Mesenchymal stem cell (in vitro differentiated cells and primary cell): ENCODE results near the gene GPR55.

ENCODE experiments used
- DNase-seq: peaks from one replicate; pipeline ENCODE4 v3.0.0-alpha.2; 2013
- H2AFZ ChIP-seq: one replicate; pipeline ENCODE4 v1.6.1; 2013; ENCODE audit warnings: low read depth, mild to moderate bottlenecking, control low read depth, inconsistent platforms, low read length, moderate library complexity
- H2AK5ac ChIP-seq: 2 replicates; pipeline ENCODE4 v1.6.1; 2013; ENCODE audit warnings: low read length, moderate library complexity, mild to moderate bottlenecking, inconsistent platforms; ENCODE audit not compliant: severe bottlenecking
- H2BK120ac ChIP-seq: one replicate; pipeline ENCODE4 v1.6.1; 2013; ENCODE audit warnings: low read depth, mild to moderate bottlenecking, inconsistent platforms, low read length, moderate library complexity
- H2BK12ac ChIP-seq, 2 experiments: one replicate each; pipeline ENCODE4 v1.6.1; 2013; ENCODE audit warnings: inconsistent platforms in 2 of 2, low read length in 2 of 2, mild to moderate bottlenecking in 2 of 2, moderate library complexity in 2 of 2, control low read depth in 1 of 2
- H2BK15ac ChIP-seq: one replicate; pipeline ENCODE4 v1.6.1; 2013; ENCODE audit warnings: mild to moderate bottlenecking, low read depth, inconsistent platforms; ENCODE audit not compliant: poor library complexity, severe bottlenecking
- H2BK5ac ChIP-seq: 2 replicates; pipeline ENCODE4 v1.6.1; 2013; ENCODE audit warnings: low read depth, mild to moderate bottlenecking, low read length, control low read depth, inconsistent platforms; ENCODE audit not compliant: poor library complexity, severe bottlenecking
- H3K14ac ChIP-seq, 2 experiments: one replicate each; pipeline ENCODE4 v1.6.1; 2013; ENCODE audit warnings: inconsistent platforms in 2 of 2, low read length in 2 of 2, control low read depth in 1 of 2, mild to moderate bottlenecking in 1 of 2, moderate library complexity in 1 of 2
- H3K18ac ChIP-seq, 2 experiments: one replicate each; pipeline ENCODE4 v1.6.1; 2013; ENCODE audit warnings: inconsistent platforms in 2 of 2, low read length in 2 of 2, control low read depth in 1 of 2, low read depth in 1 of 2, mild to moderate bottlenecking in 1 of 2
- H3K23ac ChIP-seq, 2 experiments: one replicate each; pipeline ENCODE4 v1.6.1; 2013; ENCODE audit warnings: inconsistent platforms in 2 of 2, low read length in 2 of 2, mild to moderate bottlenecking in 2 of 2, moderate library complexity in 2 of 2, control low read depth in 1 of 2
- H3K27ac ChIP-seq: 2 replicates; pipeline ENCODE4 v1.5.1; 2013; ENCODE audit warnings: mild to moderate bottlenecking, moderate library complexity, low read length, control low read depth, inconsistent platforms; ENCODE audit not compliant: poor library complexity, severe bottlenecking
- H3K27me3 ChIP-seq, 2 experiments: 2 replicates each; pipeline versions ENCODE4 v1.6.1 to v1.7.0; 2013; ENCODE audit warnings: low read length in 2 of 2, mild to moderate bottlenecking in 2 of 2, moderate library complexity in 2 of 2, control low read depth in 1 of 2, inconsistent platforms in 1 of 2; ENCODE audit not compliant: control insufficient read depth in 1 of 2, insufficient read depth in 1 of 2
- H3K36me3 ChIP-seq, 2 experiments: 2 replicates each; pipeline versions ENCODE4 v1.6.1 to v1.7.0; 2013; ENCODE audit warnings: low read length in 2 of 2, control low read depth in 1 of 2, inconsistent platforms in 1 of 2, low read depth in 1 of 2, mild to moderate bottlenecking in 1 of 2; ENCODE audit not compliant: insufficient read depth in 2 of 2, control insufficient read depth in 1 of 2
- H3K4ac ChIP-seq, 2 experiments: one replicate each; pipeline ENCODE4 v1.6.1; 2013; ENCODE audit warnings: inconsistent platforms in 2 of 2, low read length in 2 of 2, mild to moderate bottlenecking in 2 of 2, moderate library complexity in 2 of 2, control low read depth in 1 of 2, low read depth in 1 of 2
- H3K4me1 ChIP-seq: 2 replicates; pipeline ENCODE4 v1.6.1; 2013; ENCODE audit warnings: low read depth, low read length, control low read depth; ENCODE audit not compliant: control insufficient read depth, insufficient read depth
- H3K4me2 ChIP-seq: 2 replicates; pipeline ENCODE4 v1.6.1; 2013; ENCODE audit warnings: low read length, mild to moderate bottlenecking, inconsistent platforms; ENCODE audit not compliant: poor library complexity, severe bottlenecking
- H3K4me3 ChIP-seq, 2 experiments: 2 replicates each; pipeline versions ENCODE4 v1.5.1 to v1.7.0; 2013; ENCODE audit warnings: low read length in 2 of 2, mild to moderate bottlenecking in 2 of 2, control low read depth in 1 of 2, low read depth in 1 of 2; ENCODE audit not compliant: insufficient read depth in 1 of 2
- H3K79me1 ChIP-seq: replicated peaks from 2 replicates; pipeline ENCODE4 v1.6.1; 2013; ENCODE audit warnings: mild to moderate bottlenecking, control low read depth, low read length, inconsistent platforms; ENCODE audit not compliant: poor library complexity, severe bottlenecking
- H3K9ac ChIP-seq: 2 replicates; pipeline ENCODE4 v1.7.0; 2013; ENCODE audit warnings: mild to moderate bottlenecking, low read length, moderate library complexity
- H3K9me3 ChIP-seq: 2 replicates; pipeline ENCODE4 v1.7.0; 2013; ENCODE audit warnings: mild to moderate bottlenecking, low read length; ENCODE audit not compliant: control insufficient read depth
- H4K8ac ChIP-seq: one replicate; pipeline ENCODE4 v1.6.1; 2013; ENCODE audit warnings: inconsistent platforms, mild to moderate bottlenecking, low read length, moderate library complexity
- H4K91ac ChIP-seq: one replicate; pipeline ENCODE4 v1.6.1; 2013; ENCODE audit warnings: mild to moderate bottlenecking, low read length, inconsistent platforms
- WGBS: methylation state at CpG from one replicate; pipeline ENCODE4 v1.1.7; 2013; ENCODE audit warnings: mixed read lengths; 5-methylcytosine and 5-hydroxymethylcytosine counted together

Gene GPR55

GRCh38 chr2:230906471-230907230, 18.4 kb downstream of the GPR55 start:
- Histone ChIP-seq H2AK5ac (no peak overlapping the region), H4K8ac (no peak overlapping the region)
- 95% methylated on average over 15 of the region's 15 CpGs for WGBS

GRCh38 chr2:230905448-230906421, 19.3 kb downstream of the GPR55 start:
- Histone ChIP-seq H3K23ac (no peak overlapping the region), H2AFZ (no peak overlapping the region), H4K91ac (no peak overlapping the region), H3K27me3 (peaks cover 13 to 29% of the 10 kb centered on the region in 2 experiments), H3K9me3 (no peaks in the 10 kb centered on the region), H3K18ac (no peak overlapping the region), H2AK5ac (no peak overlapping the region), H3K9ac (no peak overlapping the region), H3K27ac (no peak overlapping the region), H2BK5ac (no peak overlapping the region), H3K4me1 (peaks cover 19% of the 10 kb centered on the region), H2BK12ac (no peak overlapping the region), H3K79me1 (no peaks in the 10 kb centered on the region), H3K4me3 (no peak overlapping the region), H2BK15ac (no peak overlapping the region), H3K4ac (no peak overlapping the region), H2BK120ac (no peak overlapping the region), H3K4me2 (no peak overlapping the region), H3K14ac (no peak overlapping the region), H4K8ac (no peak overlapping the region), H3K36me3 (no peaks in the 10 kb centered on the region)
- peak; percentile 50 for DNase-seq
- 42% methylated on average over 16 of the region's 18 CpGs for WGBS

More at GRCh38 chr2:230906471-230907230, 18.4 kb downstream of the GPR55 start:
- Histone ChIP-seq H2BK5ac (no peak overlapping the region), H3K36me3 (no peaks in the 10 kb centered on the region), H2BK12ac (no peak overlapping the region), H4K91ac (no peak overlapping the region), H3K9ac (no peak overlapping the region), H3K4me2 (no peak overlapping the region), H2BK15ac (peak overlapping the region; percentile 46), H3K79me1 (no peaks in the 10 kb centered on the region), H3K27me3 (peaks cover 4 to 23% of the 10 kb centered on the region in 2 experiments), H2AFZ (no peak overlapping the region), H3K4me1 (peaks cover 19% of the 10 kb centered on the region), H3K4me3 (no peak overlapping the region), H3K4ac (no peak overlapping the region), H3K9me3 (no peaks in the 10 kb centered on the region), H3K27ac (no peak overlapping the region), H3K18ac (no peak overlapping the region), H3K23ac (no peak overlapping the region), H3K14ac (no peak overlapping the region), H2BK120ac (no peak overlapping the region)
- DNase-seq, result no peak

- 82% methylated on average over 15 of the region's 15 CpGs for WGBS
These were observed 20.1 kb downstream of the GPR55 start for GRCh38 chr2:230904856-230905447.

More at GRCh38 chr2:230904856-230905447, 20.1 kb downstream of the GPR55 start:
- H3K4me1 ChIP-seq, result peaks cover 19% of the 10 kb centered on the region
- H3K27me3 ChIP-seq, result peaks cover 21 to 37% of the 10 kb centered on the region in 2 experiments
- H2AK5ac ChIP-seq, result no peak overlapping the region
- no peak overlapping the region for H3K9ac ChIP-seq
- H2BK5ac ChIP-seq, result no peak overlapping the region
- no peak overlapping the region for H2BK15ac ChIP-seq
- H3K36me3 ChIP-seq, result no peaks in the 10 kb centered on the region
- H3K4me2 ChIP-seq, result no peak overlapping the region
- no peaks in the 10 kb centered on the region for H3K79me1 ChIP-seq
- DNase-seq, result no peak
- no peak overlapping the region for H3K23ac ChIP-seq
- H3K18ac ChIP-seq, result no peak overlapping the region
- no peak overlapping the region for H3K4ac ChIP-seq
- H3K4me3 ChIP-seq, result no peak overlapping the region
- no peaks in the 10 kb centered on the region for H3K9me3 ChIP-seq
- no peak overlapping the region for H4K8ac ChIP-seq
- no peak overlapping the region for H3K27ac ChIP-seq
- no peak overlapping the region for H4K91ac ChIP-seq
- no peak overlapping the region for H3K14ac ChIP-seq
- no peak overlapping the region for H2BK12ac ChIP-seq
- H2BK120ac ChIP-seq, result no peak overlapping the region
- no peak overlapping the region for H2AFZ ChIP-seq
